T-cell (primary cell): ENCODE data around the gene NFIX. TPM values are rescaled to one million over a fixed set of nuclear protein-coding genes. Genes with fewer than 3 reads are reported as not detected.

ENCODE experiments used
- ATAC-seq, 4 experiments: fragments of 200-7000 bp in 3 of 4; fragments of 150-1000 bp in 1 of 4; cut with Tn5 transposase; replicated peaks in 1 of 4; 1 replicate in 3 of 4; 2 replicates in 1 of 4; pipeline ENCODE4 v1.10.0; 2021; ENCODE audit warnings: moderate library complexity in 3 of 4, mild to moderate bottlenecking in 2 of 4, moderate number of reproducible peaks in 1 of 4
- CTCF ChIA-PET, 2 donors: fragments of 300-600 bp; sonication (Branson Sonifier 250); formaldehyde crosslinking; loops; one replicate each; lab custom pipeline; 2022; ENCODE audit warnings: antibody characterized with exemption in 2 of 2; lab: Charles Lee
- POLR2A ChIA-PET, 2 donors: fragments of 300-600 bp; sonication (Branson Sonifier 250); formaldehyde crosslinking; loops; one replicate each; lab custom pipeline; 2022; ENCODE audit warnings: antibody characterized with exemption in 2 of 2; lab: Charles Lee
- DNase-seq, 35 experiments: peaks; one replicate each; pipeline versions ENCODE4 v3.0.0 to v3.0.0-alpha.2; 2013 to 2023
- H3K27ac ChIP-seq: one replicate; pipeline ENCODE4 v1.5.1; 2013; ENCODE audit warnings: low read length
- H3K27me3 ChIP-seq, 2 experiments: replicated peaks in 1 of 2; 1 replicate in 1 of 2; 2 replicates in 1 of 2; pipeline versions ENCODE4 v1.6.1 to v1.7.0; 2013; ENCODE audit warnings: low read length in 1 of 2, mixed read lengths in 1 of 2; ENCODE audit not compliant: control insufficient read depth in 2 of 2, insufficient read depth in 2 of 2; ENCODE audit errors: extremely low read depth in 1 of 2
- H3K36me3 ChIP-seq, 2 donors: 1 replicate in 1 of 2; 2 replicates in 1 of 2; pipeline versions ENCODE4 v1.6.1 to v1.7.0; 2013; ENCODE audit warnings: low read length in 1 of 2; ENCODE audit not compliant: control insufficient read depth in 2 of 2, insufficient read depth in 1 of 2; ENCODE audit errors: extremely low read depth in 1 of 2
- H3K4me1 ChIP-seq, 2 experiments: 1 replicate in 1 of 2; 2 replicates in 1 of 2; pipeline versions ENCODE4 v1.6.1 to v1.7.0; 2013; ENCODE audit warnings: low read length in 2 of 2, mixed read lengths in 1 of 2; ENCODE audit not compliant: insufficient read depth in 2 of 2, control insufficient read depth in 1 of 2; ENCODE audit errors: extremely low read depth in 1 of 2
- H3K4me3 ChIP-seq, 2 donors: 1 replicate in 1 of 2; 2 replicates in 1 of 2; pipeline versions ENCODE4 v1.5.1 to v1.7.0; 2013; ENCODE audit warnings: mild to moderate bottlenecking in 2 of 2, low read length in 1 of 2, moderate library complexity in 1 of 2; ENCODE audit not compliant: control insufficient read depth in 1 of 2; ENCODE audit errors: extremely low read depth in 1 of 2
- H3K9me3 ChIP-seq: 2 replicates; pipeline ENCODE4 v1.7.0; 2013
- H3K27ac Mint-ChIP-seq, 2 donors: one replicate each; pipeline ENCODE4 v1.8.0; 2020 to 2021; ENCODE audit warnings: mild to moderate bottlenecking in 2 of 2, mixed read lengths in 2 of 2
- H3K27me3 Mint-ChIP-seq, 2 donors: one replicate each; pipeline ENCODE4 v1.8.0; 2021 to 2022; ENCODE audit warnings: mixed read lengths in 2 of 2
- H3K36me3 Mint-ChIP-seq: one replicate; pipeline ENCODE4 v1.8.0; 2021; ENCODE audit warnings: mixed read lengths
- H3K4me1 Mint-ChIP-seq, 3 donors: one replicate each; pipeline ENCODE4 v1.8.0; 2020 to 2022; ENCODE audit warnings: mixed read lengths in 3 of 3, mild to moderate bottlenecking in 1 of 3
- H3K4me3 Mint-ChIP-seq, 3 donors: one replicate each; pipeline ENCODE4 v1.8.0; 2020 to 2022; ENCODE audit warnings: mild to moderate bottlenecking in 3 of 3, mixed read lengths in 3 of 3, moderate library complexity in 3 of 3
- H3K9me3 Mint-ChIP-seq, 3 donors: one replicate each; pipeline ENCODE4 v1.8.0; 2020 to 2022; ENCODE audit warnings: mixed read lengths in 3 of 3
- WGBS: methylation state at CpG from one replicate; pipeline ENCODE4 v1.1.5; 2013; ENCODE audit warnings: missing lambda C conversion rate; ENCODE audit not compliant: insufficient coverage; 5-methylcytosine and 5-hydroxymethylcytosine counted together
- total RNA-seq, 35 experiments: library from RNA in 6 of 35; stranded (reverse) in 6 of 35; fragments of 120-200 nt in 1 of 35; gene quantifications; one replicate each; pipeline versions ENCODE4 v1.2.1 to v1.2.4 and lab custom pipeline; 2013 to 2026

The NFIX gene
- total RNA-seq, 5 donors from 2014 or later (not counting 1 experiment from before 2014, with no cell fraction given), result 3.9 to 6.6 (median 6.3) TPM

GRCh38 chr19:13038306-13039210 is 43.3 kb downstream of the NFIX start:
- POLR2A ChIA-PET, result no interaction called here
- Mint-ChIP-seq H3K27ac (no peak overlapping the region), H3K36me3 (no peaks in the 10 kb centered on the region), H3K27me3 (no peaks in the 10 kb centered on the region), H3K4me1 (peaks cover 6 to 8% (median 6%) of the 10 kb centered on the region in 3 donors), H3K9me3 (no peaks in the 10 kb centered on the region), H3K4me3 (no peak overlapping the region)
- ATAC-seq (no peak), DNase-seq (no peak)
- Histone ChIP-seq H3K27me3 (peaks cover 0 to 3% of the 10 kb centered on the region in 2 experiments), H3K27ac (no peak overlapping the region), H3K9me3 (no peaks in the 10 kb centered on the region), H3K4me3 (no peak overlapping the region), H3K36me3 (no peaks in the 10 kb centered on the region), H3K4me1 (peaks cover 0 to 11% of the 10 kb centered on the region in 2 experiments)
- CTCF ChIA-PET, result no interaction called here
- WGBS, result 91% methylated on average over 12 of the region's 13 CpGs

- H3K36me3 ChIP-seq, result no peaks in the 10 kb centered on the region
- H3K27me3 Mint-ChIP-seq, result no peaks in the 10 kb centered on the region
- POLR2A ChIA-PET, result no interaction called here
- no peak for DNase-seq
- ATAC-seq, result no peak
- CTCF ChIA-PET, result no interaction called here
- 90% methylated on average over 3 of the region's 8 CpGs for WGBS
- H3K9me3 Mint-ChIP-seq, result no peaks in the 10 kb centered on the region
- no peak overlapping the region for H3K27ac Mint-ChIP-seq
- peaks cover 0 to 16% of the 10 kb centered on the region in 2 experiments for H3K4me1 ChIP-seq
- no peak overlapping the region for H3K4me3 Mint-ChIP-seq
- H3K4me1 Mint-ChIP-seq, result peaks cover 10 to 13% (median 11%) of the 10 kb centered on the region in 3 donors
- H3K36me3 Mint-ChIP-seq, result no peaks in the 10 kb centered on the region
- peaks cover 0 to under 1% of the 10 kb centered on the region in 2 experiments for H3K27me3 ChIP-seq
- no peak overlapping the region for H3K4me3 ChIP-seq
- no peaks in the 10 kb centered on the region for H3K9me3 ChIP-seq
- H3K27ac ChIP-seq, result no peak overlapping the region
These were observed 44.0 kb downstream of the NFIX start for GRCh38 chr19:13039211-13039789.

- peaks cover 0 to 27% of the 10 kb centered on the region in 2 experiments for H3K4me1 ChIP-seq
- WGBS, result 86% methylated on average over 8 of the region's 15 CpGs
These were observed 45.1 kb downstream of the NFIX start for GRCh38 chr19:13040232-13040947.

GRCh38 chr19:13040948-13041292 is 45.6 kb downstream of the NFIX start:
- WGBS, result 100% methylated on average over 1 of the region's 4 CpGs
- ChIA-PET POLR2A (no interaction called here), CTCF (no interaction called here)
- H3K27me3 ChIP-seq, result peaks cover 0 to 4% of the 10 kb centered on the region in 2 experiments
- no peak for ATAC-seq
- no peak for DNase-seq
- H3K36me3 ChIP-seq, result no peaks in the 10 kb centered on the region
- Mint-ChIP-seq H3K27ac (no peak overlapping the region), H3K36me3 (no peaks in the 10 kb centered on the region), H3K9me3 (no peaks in the 10 kb centered on the region), H3K4me3 (no peak overlapping the region), H3K4me1 (peaks cover 19 to 21% (median 19%) of the 10 kb centered on the region in 3 donors), H3K27me3 (no peaks in the 10 kb centered on the region)
- H3K27ac ChIP-seq, result no peak overlapping the region
- peaks cover 0 to 32% of the 10 kb centered on the region in 2 experiments for H3K4me1 ChIP-seq
- H3K9me3 ChIP-seq, result no peaks in the 10 kb centered on the region
- H3K4me3 ChIP-seq, result no peak overlapping the region

More at GRCh38 chr19:13040232-13040947, 45.1 kb downstream of the NFIX start:
- Histone ChIP-seq H3K27me3 (peaks cover 0 to under 1% of the 10 kb centered on the region in 2 experiments), H3K36me3 (no peaks in the 10 kb centered on the region), H3K4me3 (no peak overlapping the region), H3K27ac (no peak overlapping the region), H3K9me3 (no peaks in the 10 kb centered on the region)
- Mint-ChIP-seq H3K36me3 (no peaks in the 10 kb centered on the region), H3K27ac (no peak overlapping the region), H3K4me1 (peaks cover 19 to 21% (median 19%) of the 10 kb centered on the region in 3 donors), H3K9me3 (no peaks in the 10 kb centered on the region), H3K27me3 (no peaks in the 10 kb centered on the region), H3K4me3 (no peak overlapping the region)
- CTCF ChIA-PET, result no interaction called here
- DNase-seq, result no peak
- POLR2A ChIA-PET, result no interaction called here
- ATAC-seq, result no peak

GRCh38 chr19:13042443-13043130 is 47.3 kb downstream of the NFIX start:
- no peak overlapping the region for H3K27ac ChIP-seq
- Mint-ChIP-seq H3K4me1 (peaks cover 19 to 21% (median 19%) of the 10 kb centered on the region in 3 donors), H3K9me3 (no peaks in the 10 kb centered on the region), H3K4me3 (no peak overlapping the region), H3K36me3 (no peaks in the 10 kb centered on the region), H3K27me3 (no peaks in the 10 kb centered on the region), H3K27ac (peak overlapping the region in 1 of 2 donors; percentile 48)
- no peak for ATAC-seq
- no peak for DNase-seq
- no peaks in the 10 kb centered on the region for H3K36me3 ChIP-seq
- POLR2A ChIA-PET, result no interaction called here
- H3K27me3 ChIP-seq, result peaks cover 0 to 7% of the 10 kb centered on the region in 2 experiments
- WGBS, result 91% methylated on average over 7 of the region's 9 CpGs
- H3K4me3 ChIP-seq, result no peak overlapping the region
- CTCF ChIA-PET, result interaction anchor here in 1 of 2 donors (1.3 to 2.2 kb wide), 2 partner anchors 9 to 19 kb away, joined by 3 to 5 read pairs; no protein-coding TSS in a partner anchor
- peaks cover 0 to 35% of the 10 kb centered on the region in 2 experiments for H3K4me1 ChIP-seq
- no peaks in the 10 kb centered on the region for H3K9me3 ChIP-seq
